Mucosa of rectum (tissue), 2 donors: ENCODE data around the gene TBK1.

Experiments used
- H3K27ac ChIP-seq, 2 donors: one replicate each; pipeline ENCODE4 v1.7.0; 2013; ENCODE audit warnings: inconsistent platforms in 2 of 2, low read depth in 2 of 2, low read length in 2 of 2
- H3K27me3 ChIP-seq, 2 donors: one replicate each; pipeline ENCODE4 v1.7.0; 2013; ENCODE audit warnings: low read length in 2 of 2; ENCODE audit not compliant: control insufficient read depth in 2 of 2, insufficient read depth in 2 of 2
- H3K36me3 ChIP-seq, 2 donors: one replicate each; pipeline ENCODE4 v1.7.0; 2013; ENCODE audit warnings: low read length in 2 of 2; ENCODE audit not compliant: control insufficient read depth in 2 of 2, insufficient read depth in 2 of 2
- H3K4me1 ChIP-seq, 2 donors: one replicate each; pipeline ENCODE4 v1.7.0; 2013; ENCODE audit warnings: low read length in 2 of 2, mild to moderate bottlenecking in 1 of 2; ENCODE audit not compliant: control insufficient read depth in 2 of 2, insufficient read depth in 2 of 2
- H3K4me3 ChIP-seq, 2 donors: one replicate each; pipeline ENCODE4 v1.7.0; 2013; ENCODE audit warnings: low read length in 2 of 2
- H3K9ac ChIP-seq, 2 donors: one replicate each; pipeline ENCODE4 v1.7.0; 2013; ENCODE audit warnings: low read length in 2 of 2, low read depth in 1 of 2, mild to moderate bottlenecking in 1 of 2
- H3K9me3 ChIP-seq, 2 donors: one replicate each; pipeline ENCODE4 v1.7.0; 2013; ENCODE audit warnings: low read length in 2 of 2; ENCODE audit not compliant: control insufficient read depth in 2 of 2
- donor health status: healthy.
- donor health status: Normal muscosa, but diverticular disease.

Gene TBK1

DNA sequence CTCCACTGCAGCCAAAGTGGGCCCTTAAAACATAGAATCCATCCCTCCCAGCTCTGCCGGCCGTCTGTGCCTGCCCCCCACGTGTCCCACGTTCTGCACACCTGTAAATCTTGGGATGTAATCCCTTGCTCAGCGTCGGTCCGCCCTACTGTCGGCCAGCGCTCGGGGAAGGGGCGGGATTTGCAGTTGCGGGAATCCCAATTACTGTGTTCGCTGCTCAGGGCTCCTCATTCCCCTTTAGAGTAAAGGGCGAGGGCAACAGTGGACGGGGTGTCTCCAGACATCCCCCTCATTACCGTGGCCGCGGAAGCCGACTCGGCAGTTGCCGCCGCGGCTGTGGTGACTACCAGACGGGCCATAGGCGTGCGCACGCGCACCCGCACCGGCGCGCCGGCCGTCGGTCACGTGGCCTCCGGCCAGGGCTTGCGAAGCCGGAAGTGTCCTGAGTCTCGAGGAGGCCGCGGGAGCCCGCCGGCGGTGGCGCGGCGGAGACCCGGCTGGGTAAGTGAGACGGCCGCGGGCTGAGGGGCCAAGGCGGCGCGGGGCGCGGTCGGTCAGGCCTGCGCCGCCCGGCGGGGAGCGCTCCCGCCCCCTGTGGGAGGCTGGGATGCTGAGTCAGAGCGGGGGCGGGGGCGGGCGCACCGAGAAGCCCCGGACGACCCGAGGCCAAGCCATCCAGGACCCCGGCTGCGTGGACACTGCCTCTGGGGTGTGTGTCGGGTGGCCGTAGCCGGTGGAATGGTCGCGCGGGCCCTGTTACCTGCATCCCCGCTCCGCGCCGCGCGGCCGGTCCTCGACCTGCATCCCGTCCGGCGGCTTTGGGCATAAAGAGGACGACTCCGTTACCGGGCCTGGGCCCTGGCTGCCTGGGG lies at the start of gene TBK1:
Gene TBK1 (plus strand): TSS at position 434 of the 872 bp plus-strand sequence. CDS start 3,751 bp downstream, outside the sequence.
- Histone ChIP-seq H3K27me3 (no peaks in the 10 kb centered on the region), H3K36me3 (peaks cover 0 to 10% of the 10 kb centered on the region in 2 donors), H3K9ac (peak within 1 kb of the TSS; percentile 72 to 93), H3K27ac (peak within 1 kb of the TSS; percentile 89 to 94), H3K4me1 (peaks cover 9 to 14% of the 10 kb centered on the region in 2 donors), H3K4me3 (peak within 1 kb of the TSS; percentile 73 to 82), H3K9me3 (no peaks in the 10 kb centered on the region)

DNA sequence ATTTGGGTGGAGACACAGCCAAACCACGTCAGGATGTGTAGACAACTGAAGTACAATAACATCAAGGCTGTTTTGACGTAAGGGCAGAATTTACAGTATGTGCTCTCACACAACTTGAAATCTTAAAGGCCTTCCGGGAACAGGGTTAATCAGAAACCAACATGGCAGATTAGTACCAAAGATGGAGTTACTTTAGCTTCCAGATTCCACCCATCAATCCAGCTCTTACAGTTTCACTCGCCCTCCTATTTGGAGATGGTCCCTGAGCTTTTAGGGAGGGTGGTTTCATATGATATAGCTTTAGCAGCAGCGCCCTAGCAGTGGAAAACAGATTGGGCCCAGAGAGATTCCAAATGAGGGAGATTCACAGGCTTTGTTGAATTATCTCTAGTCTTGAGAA lies 49.7 kb upstream of the TBK1 start:
- Histone ChIP-seq H3K9me3 (no peaks in the 10 kb centered on the region), H3K4me3 (no peak overlapping the region), H3K4me1 (peaks cover 0 to 4% of the 10 kb centered on the region in 2 donors), H3K36me3 (no peaks in the 10 kb centered on the region), H3K9ac (no peak overlapping the region), H3K27me3 (no peaks in the 10 kb centered on the region), H3K27ac (no peak overlapping the region)

DNA sequence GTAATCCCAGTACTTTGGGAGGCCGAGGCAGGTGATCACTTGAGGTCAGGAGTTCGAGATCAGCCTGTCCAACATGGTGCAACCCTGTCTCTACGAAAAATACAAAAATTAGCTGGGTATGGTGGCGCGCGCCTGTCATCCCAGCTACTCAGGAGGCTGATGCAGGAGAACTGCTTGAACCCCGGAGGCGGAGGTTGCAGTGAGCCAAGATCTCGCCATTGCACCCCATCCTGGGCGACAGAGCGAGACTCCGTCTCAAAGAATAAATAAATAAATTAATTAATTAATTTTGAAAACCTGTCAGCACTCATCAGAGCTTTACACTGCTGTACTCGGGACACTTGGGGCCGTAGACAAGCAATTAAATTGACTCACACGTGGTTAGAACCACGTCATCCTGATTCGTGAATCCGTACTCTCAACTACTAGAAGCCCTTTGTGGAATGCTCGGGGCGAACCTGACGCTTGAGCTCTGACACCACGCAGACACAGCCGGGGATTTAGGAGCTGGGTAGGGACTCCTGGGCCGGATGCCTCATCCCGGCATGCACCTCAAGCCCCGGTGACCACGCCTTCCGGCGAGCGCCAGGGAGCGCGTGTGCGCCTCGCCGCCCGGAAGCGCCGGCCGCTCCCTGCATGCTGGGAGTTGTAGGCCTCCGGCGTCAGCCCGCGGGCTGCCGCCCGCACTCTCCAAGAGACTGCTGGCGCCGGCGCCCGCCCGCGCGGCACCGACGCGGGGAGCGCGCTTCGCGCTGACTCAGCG lies 48.0 kb upstream of the TBK1 start, which contains the start of gene XPOT:
Gene XPOT (plus strand): TSS at position 686 of the 763 bp plus-strand sequence. CDS start 5,644 bp downstream, outside the sequence.
- no peaks in the 10 kb centered on the region for H3K36me3 ChIP-seq
- peak within 1 kb of the TSS; percentile 91 to 95 for H3K4me3 ChIP-seq
- H3K9ac ChIP-seq, result peak within 1 kb of the TSS; percentile 88 to 91
- no peaks in the 10 kb centered on the region for H3K27me3 ChIP-seq
- H3K27ac ChIP-seq, result peak within 1 kb of the TSS; percentile 94 to 96
- H3K4me1 ChIP-seq, result peaks cover 0 to 4% of the 10 kb centered on the region in 2 donors
- no peaks in the 10 kb centered on the region for H3K9me3 ChIP-seq

DNA sequence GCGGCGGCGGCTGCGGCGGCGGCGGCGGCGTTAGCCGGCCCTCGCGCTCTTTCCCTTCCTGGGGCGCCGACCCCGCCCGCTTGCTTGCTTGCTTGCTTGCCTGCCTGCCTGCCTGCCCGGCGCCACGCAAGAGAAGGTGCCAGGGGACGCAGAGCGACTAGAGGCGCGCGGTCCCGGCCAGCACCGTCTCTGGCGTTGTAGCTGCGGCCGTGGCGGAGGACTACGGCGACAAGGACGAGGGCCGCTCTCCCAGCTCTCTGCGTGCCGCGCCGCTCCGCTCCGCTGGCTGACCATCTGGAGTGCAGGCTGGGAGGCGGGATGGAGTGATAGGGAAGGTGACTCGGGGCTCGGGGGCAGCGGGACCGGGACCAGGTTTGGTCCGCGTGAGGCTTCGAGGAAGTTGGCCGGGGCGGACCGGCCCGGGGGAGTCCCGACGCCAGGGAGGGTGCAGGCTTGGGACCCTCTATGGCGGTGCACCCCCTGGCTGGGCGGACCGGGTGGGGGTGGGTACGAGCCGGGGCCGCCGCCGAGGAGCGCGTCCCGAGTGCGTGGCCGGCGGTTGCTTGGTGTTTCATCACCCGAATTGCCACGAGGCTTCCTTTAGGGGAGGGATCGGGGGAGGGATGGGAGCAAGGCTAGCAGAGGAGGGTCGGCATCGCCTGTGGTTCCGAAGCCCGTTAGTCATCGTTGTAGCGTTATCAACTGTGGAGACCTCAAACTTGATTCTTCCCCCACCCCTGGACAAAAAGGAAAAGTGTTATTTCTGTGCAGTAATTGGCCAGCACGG lies 47.3 kb upstream of the TBK1 start:
- Histone ChIP-seq H3K27ac (peak overlapping the region; percentile 94 to 96), H3K9ac (peak overlapping the region; percentile 88 to 91), H3K27me3 (no peaks in the 10 kb centered on the region), H3K36me3 (no peaks in the 10 kb centered on the region), H3K4me3 (peak overlapping the region; percentile 91 to 95), H3K9me3 (no peaks in the 10 kb centered on the region), H3K4me1 (peaks cover 0 to 4% of the 10 kb centered on the region in 2 donors)

DNA sequence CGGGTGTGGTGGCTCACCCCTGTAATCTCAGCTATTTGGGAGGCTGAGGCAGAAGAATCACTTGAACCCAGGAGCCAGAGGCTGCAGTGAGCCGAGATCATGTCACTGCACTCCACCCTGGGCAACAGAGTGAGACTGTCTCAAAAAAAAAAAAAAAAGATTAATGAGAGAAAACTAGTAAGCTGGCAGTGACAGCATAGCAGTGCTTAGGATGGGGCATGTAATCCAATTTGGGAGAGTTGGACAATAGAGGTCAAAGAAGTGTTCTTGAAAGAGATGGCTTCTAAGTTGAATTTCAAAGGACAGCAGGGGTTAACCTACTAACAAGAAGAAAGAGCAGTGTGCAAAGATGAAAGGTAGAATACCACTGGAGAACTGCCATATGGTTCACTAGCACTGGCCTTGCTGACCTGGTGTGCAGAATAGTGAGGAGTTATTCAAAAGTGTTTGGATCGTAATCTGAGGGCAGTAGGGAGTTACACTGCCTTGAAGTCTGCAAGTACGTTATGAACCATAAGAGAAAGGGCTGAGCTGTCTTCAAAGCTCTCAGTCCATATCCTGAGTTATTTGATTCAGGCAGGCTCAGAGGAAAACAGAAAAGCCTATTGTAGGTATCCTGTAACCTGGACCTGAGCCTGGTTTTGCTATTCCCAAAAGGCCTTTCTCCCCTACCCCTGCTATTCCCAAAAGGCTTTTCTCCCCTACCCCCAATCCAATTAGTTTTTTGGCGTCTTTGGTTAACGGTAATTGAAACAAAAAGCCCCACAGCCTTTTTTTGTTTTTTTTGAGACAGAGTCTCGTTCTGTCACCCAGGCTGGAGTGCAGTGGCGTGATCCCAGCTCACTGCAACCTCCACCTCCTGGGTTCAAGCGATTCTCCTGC lies 44.3 kb upstream of the TBK1 start:
- Histone ChIP-seq H3K27me3 (no peaks in the 10 kb centered on the region), H3K4me1 (peaks cover 0 to 4% of the 10 kb centered on the region in 2 donors), H3K9ac (no peak overlapping the region), H3K4me3 (no peak overlapping the region), H3K9me3 (no peaks in the 10 kb centered on the region), H3K27ac (no peak overlapping the region), H3K36me3 (peaks cover 13 to 20% of the 10 kb centered on the region in 2 donors)

DNA sequence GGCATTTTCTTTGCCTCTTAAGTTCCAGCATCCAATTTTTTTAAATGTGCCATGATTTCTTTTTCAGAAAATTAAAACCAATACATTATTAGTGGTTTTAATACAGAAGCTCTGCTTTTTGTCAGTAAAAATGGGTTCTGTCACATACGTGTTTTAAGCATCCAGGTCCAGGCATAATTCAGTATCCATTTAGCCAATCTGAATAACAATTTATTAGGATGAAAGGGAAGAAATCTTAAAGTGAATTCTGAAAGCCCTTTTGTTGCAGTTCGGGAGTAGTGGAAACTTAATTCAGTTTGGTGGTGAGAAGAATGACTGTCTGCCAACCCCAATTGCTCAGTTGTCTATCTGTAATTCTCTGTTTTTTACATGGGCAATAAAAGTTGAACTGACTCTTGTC lies 40.5 kb upstream of the TBK1 start:
- Histone ChIP-seq H3K4me3 (no peak overlapping the region), H3K9ac (no peak overlapping the region), H3K9me3 (no peaks in the 10 kb centered on the region), H3K27ac (no peak overlapping the region), H3K4me1 (no peaks in the 10 kb centered on the region), H3K36me3 (peaks cover 35 to 38% of the 10 kb centered on the region in 2 donors), H3K27me3 (no peaks in the 10 kb centered on the region)

DNA sequence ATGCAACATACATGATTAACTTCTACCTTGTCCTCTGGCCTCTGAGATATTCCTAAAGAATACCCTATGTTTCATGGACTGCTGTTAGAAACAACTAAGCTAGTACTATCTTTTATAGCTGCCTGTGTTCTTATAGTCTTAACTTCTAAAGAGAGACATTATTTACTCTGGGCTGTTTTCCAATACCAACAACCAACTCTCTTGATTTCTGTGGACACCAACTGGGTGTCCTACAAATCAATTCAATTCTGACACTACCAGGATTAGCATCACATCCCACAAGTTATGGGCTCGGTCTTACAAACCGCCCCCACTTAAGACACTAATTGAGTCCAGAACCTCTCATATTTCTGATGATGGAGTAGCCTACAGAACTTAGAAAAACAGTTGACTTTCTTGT lies 39.5 kb upstream of the TBK1 start:
- peaks cover 42 to 48% of the 10 kb centered on the region in 2 donors for H3K36me3 ChIP-seq
- H3K9me3 ChIP-seq, result no peaks in the 10 kb centered on the region
- H3K9ac ChIP-seq, result no peak overlapping the region
- H3K4me1 ChIP-seq, result no peaks in the 10 kb centered on the region
- no peak overlapping the region for H3K27ac ChIP-seq
- no peak overlapping the region for H3K4me3 ChIP-seq
- H3K27me3 ChIP-seq, result no peaks in the 10 kb centered on the region

DNA sequence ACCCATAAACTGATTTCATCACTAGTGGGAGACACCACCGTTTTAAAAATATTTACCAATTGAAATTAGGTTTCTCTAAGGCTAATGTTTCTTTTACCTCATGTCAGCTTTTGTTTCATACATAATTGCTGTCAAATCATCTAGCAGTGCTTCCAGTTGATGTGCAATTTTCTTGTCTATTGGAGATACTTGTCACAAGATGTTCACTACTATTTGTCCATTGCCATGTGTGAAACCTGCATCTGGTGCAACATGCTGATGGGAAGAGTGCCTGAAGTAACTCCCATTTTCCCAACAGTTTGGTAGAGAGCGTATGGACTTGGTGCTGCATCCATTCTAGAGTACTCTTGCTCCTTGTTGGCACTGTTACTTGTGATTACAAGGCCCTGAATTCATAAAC lies 38.0 kb upstream of the TBK1 start:
- no peaks in the 10 kb centered on the region for H3K9me3 ChIP-seq
- no peak overlapping the region for H3K27ac ChIP-seq
- peaks cover 46 to 58% of the 10 kb centered on the region in 2 donors for H3K36me3 ChIP-seq
- no peaks in the 10 kb centered on the region for H3K4me1 ChIP-seq
- H3K27me3 ChIP-seq, result no peaks in the 10 kb centered on the region
- no peak overlapping the region for H3K9ac ChIP-seq
- no peak overlapping the region for H3K4me3 ChIP-seq

DNA sequence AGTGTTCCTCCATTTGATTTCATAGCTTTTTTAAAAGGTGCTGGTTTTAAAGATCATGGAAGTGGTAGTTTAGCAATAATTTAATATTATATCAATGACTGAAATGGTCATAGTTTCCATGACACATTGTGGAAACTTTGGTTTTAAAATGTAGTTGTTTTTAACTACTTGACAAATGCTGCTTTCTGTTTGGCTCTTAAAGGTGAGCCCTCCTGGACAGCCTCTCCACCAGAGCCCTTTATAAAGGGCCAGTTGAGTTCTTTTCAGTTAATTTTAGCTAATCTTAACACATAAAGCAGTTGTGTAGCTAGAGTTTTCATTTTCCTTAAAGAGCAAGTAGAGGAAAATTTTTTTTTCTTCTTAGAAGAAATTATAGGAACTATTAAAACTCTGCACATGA lies 33.7 kb upstream of the TBK1 start:
- H3K9me3 ChIP-seq, result no peaks in the 10 kb centered on the region
- no peak overlapping the region for H3K27ac ChIP-seq
- no peak overlapping the region for H3K4me3 ChIP-seq
- no peaks in the 10 kb centered on the region for H3K4me1 ChIP-seq
- H3K27me3 ChIP-seq, result no peaks in the 10 kb centered on the region
- H3K36me3 ChIP-seq, result peaks cover 56 to 65% of the 10 kb centered on the region in 2 donors
- no peak overlapping the region for H3K9ac ChIP-seq
